Bronchial epithelial cell (primary cell): ENCODE measurements around the gene KDM2B. TPM values are rescaled to one million over a fixed set of nuclear protein-coding genes. Genes with fewer than 3 reads are reported as not detected.

ENCODE experiments used
- DNase-seq: peaks from one replicate; pipeline ENCODE4 v3.0.0-alpha.2; 2010; ENCODE audit warnings: low read depth
- FAIRE-seq: peaks from 2 replicates; lab custom pipeline; 2011; peaks lifted over from hg19 to GRCh38; lab: Jason Lieb, UNC
- H3K27me3 ChIP-seq: 2 replicates; pipeline ENCODE4 v1.5.1; 2011; ENCODE audit warnings: low read length; ENCODE audit not compliant: control insufficient read depth, insufficient read depth
- H3K36me3 ChIP-seq: 2 replicates; pipeline ENCODE4 v1.5.1; 2011; ENCODE audit warnings: low read length; ENCODE audit not compliant: control insufficient read depth, insufficient read depth
- H3K4me3 ChIP-seq: 2 replicates; pipeline ENCODE4 v1.5.1; 2011; ENCODE audit warnings: mild to moderate bottlenecking, low read depth, low read length, control low read depth
- total RNA-seq: library from RNA; depleted of rRNA; stranded (reverse); fragments of >200 nt; gene quantifications from 2 replicates; pipeline ENCODE4 v1.2.1, GENCODE V29; 2014
- TF ChIP-seq, protein P1 (sequence below): IDR thresholded peaks from 2 replicates; pipeline ENCODE4 v1.5.1; 2011; ENCODE audit warnings: mild to moderate bottlenecking, moderate library complexity, low read length, control low read depth, inconsistent platforms; ENCODE audit not compliant: insufficient read depth, severe bottlenecking

KDM2B gene
- total RNA-seq, 1 donor from 2014 or later = 14.2 TPM

DNA sequence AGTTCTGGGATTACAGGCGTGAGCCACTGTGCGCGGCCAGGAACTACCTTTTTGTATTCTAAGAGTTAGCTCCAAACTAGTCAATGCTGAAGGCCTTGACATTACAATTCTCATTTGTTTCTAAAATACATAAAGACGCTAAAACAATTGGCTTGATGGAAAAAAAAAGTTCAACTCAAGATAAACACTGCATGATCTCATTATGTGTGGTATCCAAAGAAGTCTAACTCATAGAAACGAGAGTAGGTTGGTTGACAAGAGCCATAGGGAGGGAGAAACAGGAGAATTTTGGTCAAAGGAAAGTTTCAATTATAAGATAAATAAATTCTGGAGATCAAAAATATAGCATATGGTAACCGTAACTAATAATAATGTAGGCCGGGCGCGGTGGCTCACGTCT is 200.9 kb downstream of the KDM2B start:
- no peak overlapping the region for H3K4me3 ChIP-seq
- no peaks in the 10 kb centered on the region for H3K36me3 ChIP-seq
- H3K27me3 ChIP-seq = no peaks in the 10 kb centered on the region
- DNase-seq = no peak
- TF ChIP-seq, protein P1, sequence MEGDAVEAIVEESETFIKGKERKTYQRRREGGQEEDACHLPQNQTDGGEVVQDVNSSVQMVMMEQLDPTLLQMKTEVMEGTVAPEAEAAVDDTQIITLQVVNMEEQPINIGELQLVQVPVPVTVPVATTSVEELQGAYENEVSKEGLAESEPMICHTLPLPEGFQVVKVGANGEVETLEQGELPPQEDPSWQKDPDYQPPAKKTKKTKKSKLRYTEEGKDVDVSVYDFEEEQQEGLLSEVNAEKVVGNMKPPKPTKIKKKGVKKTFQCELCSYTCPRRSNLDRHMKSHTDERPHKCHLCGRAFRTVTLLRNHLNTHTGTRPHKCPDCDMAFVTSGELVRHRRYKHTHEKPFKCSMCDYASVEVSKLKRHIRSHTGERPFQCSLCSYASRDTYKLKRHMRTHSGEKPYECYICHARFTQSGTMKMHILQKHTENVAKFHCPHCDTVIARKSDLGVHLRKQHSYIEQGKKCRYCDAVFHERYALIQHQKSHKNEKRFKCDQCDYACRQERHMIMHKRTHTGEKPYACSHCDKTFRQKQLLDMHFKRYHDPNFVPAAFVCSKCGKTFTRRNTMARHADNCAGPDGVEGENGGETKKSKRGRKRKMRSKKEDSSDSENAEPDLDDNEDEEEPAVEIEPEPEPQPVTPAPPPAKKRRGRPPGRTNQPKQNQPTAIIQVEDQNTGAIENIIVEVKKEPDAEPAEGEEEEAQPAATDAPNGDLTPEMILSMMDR = no peak
- FAIRE-seq = no peak

Other genes starting within 250 kb of the KDM2B start
- gene ANAPC5, start 228.6 kb downstream of the KDM2B start, total RNA-seq = 91.5 and 115 TPM in 2 replicates
- gene RNF34, start 180.9 kb downstream of the KDM2B start, total RNA-seq = 49.5 and 144 TPM in 2 replicates
- gene ORAI1, start 45.5 kb upstream of the KDM2B start, total RNA-seq = 8.7 and 11.1 TPM in 2 replicates
- 0.79 and 1.7 TPM in 2 replicates for gene MORN3, start 88.6 kb upstream of the KDM2B start, total RNA-seq
- gene TMEM120B, start 131.7 kb upstream of the KDM2B start, total RNA-seq = 4.7 and 9.7 TPM in 2 replicates
- gene RHOF, start 212.7 kb upstream of the KDM2B start, total RNA-seq = 15.5 and 27.7 TPM in 2 replicates
- 1.8 and 2.2 TPM in 2 replicates for gene SETD1B, start 223.0 kb upstream of the KDM2B start, total RNA-seq